ENCODE measurements around the gene RAI1. TPM values are rescaled to one million over a fixed set of nuclear protein-coding genes. Genes with fewer than 3 reads are reported as not detected.

Gene RAI1
- total RNA-seq, 1 donor from 2014 or later, result 40.1 TPM

DNA sequence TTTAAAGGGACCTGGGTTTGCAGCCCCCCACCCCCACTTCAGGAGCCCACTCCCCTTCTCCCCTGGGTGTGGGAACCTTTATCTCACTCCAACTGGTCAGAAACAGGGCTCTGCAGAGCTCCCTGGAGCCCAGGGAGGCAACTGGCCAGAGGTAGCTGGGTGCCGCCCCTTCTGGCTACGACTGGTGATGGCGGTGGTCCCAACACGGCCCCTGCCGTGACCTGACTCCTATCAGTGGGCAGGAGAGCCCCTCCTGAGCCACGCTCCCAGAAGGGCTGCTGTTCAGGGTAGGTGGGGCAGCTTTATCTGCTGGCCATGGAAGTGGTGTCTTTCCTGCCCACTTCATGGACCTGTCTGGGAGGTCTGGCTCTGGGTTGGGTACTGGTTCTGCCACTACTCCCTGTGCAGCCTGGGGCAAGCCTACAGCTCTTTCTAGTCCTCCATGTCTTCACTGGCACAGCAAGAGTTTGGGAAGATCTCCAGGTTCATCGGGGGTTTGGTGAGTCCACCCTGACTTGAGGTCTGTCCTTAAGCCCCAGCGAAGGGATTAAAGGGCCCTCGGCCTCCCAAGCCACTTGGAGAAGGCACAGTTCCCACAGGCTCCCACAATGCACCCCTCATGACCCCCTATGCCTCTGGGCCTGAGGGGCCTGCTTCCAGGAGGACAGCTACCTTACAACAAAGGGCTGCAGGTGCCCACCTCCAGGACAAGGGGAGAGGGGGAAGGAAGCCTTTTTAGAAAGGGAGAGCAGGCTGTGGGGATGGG, 161.0 kb downstream of the RAI1 start:
- Mint-ChIP-seq H3K4me3 (ENCODE audit: unreplicated experiment) (no peak overlapping the region), H3K9me3 (ENCODE audit: unreplicated experiment) (no peaks in the 10 kb centered on the region), H3K27me3 (ENCODE audit: unreplicated experiment) (no peaks in the 10 kb centered on the region), H3K36me3 (ENCODE audit: unreplicated experiment) (peaks cover 4% of the 10 kb centered on the region), H3K4me1 (ENCODE audit: unreplicated experiment) (peaks cover 40% of the 10 kb centered on the region), H3K27ac (ENCODE audit: unreplicated experiment) (peak overlapping the region; percentile 52)
- TF ChIP-seq, protein P1, sequence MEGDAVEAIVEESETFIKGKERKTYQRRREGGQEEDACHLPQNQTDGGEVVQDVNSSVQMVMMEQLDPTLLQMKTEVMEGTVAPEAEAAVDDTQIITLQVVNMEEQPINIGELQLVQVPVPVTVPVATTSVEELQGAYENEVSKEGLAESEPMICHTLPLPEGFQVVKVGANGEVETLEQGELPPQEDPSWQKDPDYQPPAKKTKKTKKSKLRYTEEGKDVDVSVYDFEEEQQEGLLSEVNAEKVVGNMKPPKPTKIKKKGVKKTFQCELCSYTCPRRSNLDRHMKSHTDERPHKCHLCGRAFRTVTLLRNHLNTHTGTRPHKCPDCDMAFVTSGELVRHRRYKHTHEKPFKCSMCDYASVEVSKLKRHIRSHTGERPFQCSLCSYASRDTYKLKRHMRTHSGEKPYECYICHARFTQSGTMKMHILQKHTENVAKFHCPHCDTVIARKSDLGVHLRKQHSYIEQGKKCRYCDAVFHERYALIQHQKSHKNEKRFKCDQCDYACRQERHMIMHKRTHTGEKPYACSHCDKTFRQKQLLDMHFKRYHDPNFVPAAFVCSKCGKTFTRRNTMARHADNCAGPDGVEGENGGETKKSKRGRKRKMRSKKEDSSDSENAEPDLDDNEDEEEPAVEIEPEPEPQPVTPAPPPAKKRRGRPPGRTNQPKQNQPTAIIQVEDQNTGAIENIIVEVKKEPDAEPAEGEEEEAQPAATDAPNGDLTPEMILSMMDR (IDR thresholded peaks at IDR 0.05), result no peak
- DNase-seq (ENCODE audit: extremely low spot score, unreplicated experiment), result no peak

DNA sequence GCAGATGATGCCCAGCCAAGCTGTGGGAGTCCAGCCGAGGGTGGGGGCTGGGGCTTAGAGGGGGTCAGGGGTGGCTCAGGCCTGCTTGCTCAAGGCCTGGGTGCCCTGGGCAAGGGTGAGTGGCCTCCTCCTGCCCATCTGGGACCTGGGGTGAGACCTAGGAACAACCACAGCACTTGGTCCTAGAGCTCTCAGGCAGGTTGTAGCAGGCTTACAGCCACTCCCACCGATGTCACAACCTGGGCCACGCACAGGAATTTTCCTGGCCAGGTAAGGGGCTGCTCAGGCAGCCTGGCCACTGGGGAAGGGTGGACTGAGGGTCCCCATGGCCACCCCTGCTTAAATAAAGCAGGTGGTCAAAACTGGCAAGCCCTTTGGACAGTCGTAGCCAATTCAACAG, 161.8 kb downstream of the RAI1 start:
- Mint-ChIP-seq H3K27ac (ENCODE audit: unreplicated experiment) (no peak overlapping the region), H3K9me3 (ENCODE audit: unreplicated experiment) (no peaks in the 10 kb centered on the region), H3K27me3 (ENCODE audit: unreplicated experiment) (no peaks in the 10 kb centered on the region), H3K4me1 (ENCODE audit: unreplicated experiment) (peaks cover 35% of the 10 kb centered on the region), H3K36me3 (ENCODE audit: unreplicated experiment) (peaks cover 7% of the 10 kb centered on the region), H3K4me3 (ENCODE audit: unreplicated experiment) (no peak overlapping the region)
- TF ChIP-seq, protein P1 (IDR thresholded peaks at IDR 0.05), result no peak
- no peak for DNase-seq (ENCODE audit: extremely low spot score, unreplicated experiment)

DNA sequence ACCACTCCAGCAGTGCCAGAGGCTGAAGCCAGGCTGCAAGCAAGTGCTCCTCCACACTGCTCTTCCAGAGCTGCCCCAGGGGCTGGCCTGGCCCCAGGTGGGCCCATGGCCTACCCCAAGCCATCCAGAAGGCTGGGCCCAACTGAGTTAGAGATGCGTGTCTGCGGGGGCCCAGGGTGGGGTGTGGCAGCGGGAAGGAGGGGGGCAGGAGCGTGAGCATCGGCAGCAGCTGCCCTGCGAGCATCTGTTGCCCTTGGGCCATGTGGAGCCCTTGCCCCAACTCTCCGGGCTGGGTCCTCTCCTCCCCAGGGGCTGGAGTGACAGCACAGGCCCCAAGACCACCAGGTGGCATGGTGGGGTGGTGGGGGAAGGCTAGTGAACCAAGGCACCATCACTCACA, 162.8 kb downstream of the RAI1 start:
- Mint-ChIP-seq H3K27ac (ENCODE audit: unreplicated experiment) (no peak overlapping the region), H3K4me3 (ENCODE audit: unreplicated experiment) (no peak overlapping the region), H3K27me3 (ENCODE audit: unreplicated experiment) (no peaks in the 10 kb centered on the region), H3K4me1 (ENCODE audit: unreplicated experiment) (peaks cover 35% of the 10 kb centered on the region), H3K36me3 (ENCODE audit: unreplicated experiment) (peaks cover 7% of the 10 kb centered on the region), H3K9me3 (ENCODE audit: unreplicated experiment) (no peaks in the 10 kb centered on the region)
- TF ChIP-seq, protein P1 (IDR thresholded peaks at IDR 0.05), result no peak
- no peak for DNase-seq (ENCODE audit: extremely low spot score, unreplicated experiment)

DNA sequence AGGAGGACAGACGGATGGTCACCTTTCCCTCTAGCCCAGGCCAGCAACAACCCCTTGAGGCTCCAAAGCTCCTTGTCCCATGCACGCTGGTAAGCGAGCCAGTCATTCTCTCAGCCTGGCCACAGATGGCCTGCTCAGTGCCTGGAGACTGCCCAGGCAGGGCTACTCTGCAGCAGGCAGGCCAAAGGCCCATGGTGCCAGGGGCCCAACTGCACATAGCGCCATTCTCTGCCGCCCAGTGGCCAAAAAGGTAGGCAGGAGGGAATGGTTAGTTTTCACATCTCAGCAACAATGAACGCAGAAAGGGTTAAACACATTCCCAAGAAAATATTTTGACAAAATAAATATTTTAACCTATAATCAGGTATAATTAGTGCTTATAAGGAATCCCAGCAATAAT, 163.2 kb downstream of the RAI1 start:
- Mint-ChIP-seq H3K27ac (ENCODE audit: unreplicated experiment) (no peak overlapping the region), H3K27me3 (ENCODE audit: unreplicated experiment) (no peaks in the 10 kb centered on the region), H3K9me3 (ENCODE audit: unreplicated experiment) (no peaks in the 10 kb centered on the region), H3K4me1 (ENCODE audit: unreplicated experiment) (peaks cover 35% of the 10 kb centered on the region), H3K36me3 (ENCODE audit: unreplicated experiment) (peaks cover 7% of the 10 kb centered on the region), H3K4me3 (ENCODE audit: unreplicated experiment) (no peak overlapping the region)
- TF ChIP-seq, protein P1 (IDR thresholded peaks at IDR 0.05), result no peak
- no peak for DNase-seq (ENCODE audit: extremely low spot score, unreplicated experiment)

DNA sequence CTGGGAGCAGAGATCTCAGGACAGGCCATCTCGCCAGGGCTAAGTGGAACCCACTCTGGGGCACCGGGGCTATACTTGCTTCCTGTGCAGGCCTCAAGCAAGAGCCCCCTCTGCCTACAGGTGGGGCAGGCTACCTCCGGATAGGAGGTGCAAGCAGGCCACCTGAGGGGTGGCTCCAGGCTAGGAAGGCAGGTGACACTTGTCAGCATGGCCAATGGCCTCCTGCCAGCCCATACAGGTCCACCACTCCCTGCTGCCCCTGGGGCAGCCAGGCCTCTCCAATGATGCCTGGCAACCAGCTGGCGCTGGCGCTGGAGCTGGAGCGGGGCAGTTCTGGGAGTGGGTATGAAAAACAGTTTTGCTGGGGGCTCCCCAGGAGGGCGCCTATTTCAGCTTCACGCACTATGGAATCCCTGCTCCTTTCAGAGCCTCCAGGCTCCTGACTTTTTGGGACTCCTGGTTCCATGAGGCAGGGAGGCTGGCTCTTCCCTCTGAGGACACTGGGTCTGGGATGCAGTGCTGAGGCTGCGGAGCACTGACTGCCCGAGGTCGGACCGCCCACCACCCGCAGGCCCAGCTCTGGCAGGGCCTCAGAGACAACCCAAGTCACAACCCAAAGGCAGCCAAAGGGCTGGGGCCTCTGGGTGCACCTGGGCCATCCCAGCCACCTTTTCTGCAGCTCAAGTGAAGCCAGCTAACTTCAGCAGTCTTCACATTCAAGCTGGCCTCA, 164.0 kb downstream of the RAI1 start:
- H3K4me1 Mint-ChIP-seq (ENCODE audit: unreplicated experiment), result peaks cover 38% of the 10 kb centered on the region
- no peaks in the 10 kb centered on the region for H3K27me3 Mint-ChIP-seq (ENCODE audit: unreplicated experiment)
- H3K36me3 Mint-ChIP-seq (ENCODE audit: unreplicated experiment), result peaks cover 8% of the 10 kb centered on the region
- TF ChIP-seq, protein P1 (IDR thresholded peaks at IDR 0.05), result no peak
- no peak overlapping the region for H3K4me3 Mint-ChIP-seq (ENCODE audit: unreplicated experiment)
- DNase-seq (ENCODE audit: extremely low spot score, unreplicated experiment), result no peak
- no peak overlapping the region for H3K27ac Mint-ChIP-seq (ENCODE audit: unreplicated experiment)
- H3K9me3 Mint-ChIP-seq (ENCODE audit: unreplicated experiment), result no peaks in the 10 kb centered on the region
